ENCODE results near the gene PRR19.

PRR19 gene

GRCh38 chr19:42295342-42295741, 6.6 kb upstream of the PRR19 start:
- no peak for ATAC-seq
- no peak for DNase-seq

- DNase-seq (peak; percentile 94), ATAC-seq (peak; percentile 79)
Measured at GRCh38 chr19:42295831-42296525, 6.0 kb upstream of the PRR19 start.

- no peak for DNase-seq
- no peak for ATAC-seq
Measured at GRCh38 chr19:42297039-42297438, 4.9 kb upstream of the PRR19 start.

GRCh38 chr19:42303101-42303464, 1.2 kb downstream of the PRR19 start:
- ATAC-seq (no peak), DNase-seq (no peak)

GRCh38 chr19:42303876-42304275, 1.9 kb downstream of the PRR19 start:
- ATAC-seq (no peak), DNase-seq (no peak)

GRCh38 chr19:42306646-42307045, 4.7 kb downstream of the PRR19 start:
- no peak for DNase-seq
- no peak for ATAC-seq

- DNase-seq = no peak
- ATAC-seq = no peak
Measured at GRCh38 chr19:42309686-42310085, 7.8 kb downstream of the PRR19 start.

GRCh38 chr19:42311657-42312056, 9.7 kb downstream of the PRR19 start:
- DNase-seq (no peak), ATAC-seq (no peak)

- ATAC-seq (no peak), DNase-seq (no peak)
Measured at GRCh38 chr19:42312370-42312769, 10.4 kb downstream of the PRR19 start.

- peak; percentile 68 for DNase-seq
- ATAC-seq = peak; percentile 69
Measured at GRCh38 chr19:42313096-42313839, 11.3 kb downstream of the PRR19 start, which contains the start of gene TMEM145. Gene TMEM145, plus strand, starts transcription at chr19:42313309. Its CDS starts 68 bp downstream, at chr19:42313377.

GRCh38 chr19:42313840-42314755, 12.2 kb downstream of the PRR19 start:
- ATAC-seq (no peak), DNase-seq (no peak)

GRCh38 chr19:42315024-42315423, 13.1 kb downstream of the PRR19 start:
- ATAC-seq (no peak), DNase-seq (no peak)

- DNase-seq (peak; percentile 26), ATAC-seq (peak; percentile 15)
Measured at GRCh38 chr19:42316223-42317211, 14.6 kb downstream of the PRR19 start.

GRCh38 chr19:42317535-42317934, 15.6 kb downstream of the PRR19 start:
- ATAC-seq (no peak), DNase-seq (no peak)

GRCh38 chr19:42322305-42322704, 20.4 kb downstream of the PRR19 start:
- ATAC-seq (no peak), DNase-seq (no peak)

GRCh38 chr19:42323473-42323851, 21.5 kb downstream of the PRR19 start:
- DNase-seq = no peak

GRCh38 chr19:42323852-42324654, 22.1 kb downstream of the PRR19 start:
- DNase-seq (peak; percentile 29), ATAC-seq (no peak)

More at GRCh38 chr19:42323473-42323851, 21.5 kb downstream of the PRR19 start:
- no peak for ATAC-seq

- no peak for ATAC-seq
- DNase-seq = no peak
Measured at GRCh38 chr19:42324655-42325307, 22.8 kb downstream of the PRR19 start.

- peak; percentile 98 for DNase-seq
- peak; percentile 96 for ATAC-seq
Measured at GRCh38 chr19:42325308-42325895, 23.5 kb downstream of the PRR19 start, which contains the start of gene MEGF8. Gene MEGF8, plus strand, starts transcription at chr19:42325635. Its CDS starts 609 bp downstream, at chr19:42326244.
